Ramos (cell line): ENCODE results near the gene ATP8B4.
"Not testable (repeated sequence)": the region's sequence is repeated elsewhere in the genome, so short reads cannot be mapped to it uniquely, and the experiment has no call there.

Experiments
- in situ Hi-C: fragments of 300-500 bp; cut with MboI; formaldehyde crosslinking; loops from one replicate; pipeline ENCODE4 v1.14.3; 2022; ENCODE audit warnings: low sequenced_read_pairs; ENCODE audit not compliant: unreplicated experiment

ATP8B4 gene

DNA sequence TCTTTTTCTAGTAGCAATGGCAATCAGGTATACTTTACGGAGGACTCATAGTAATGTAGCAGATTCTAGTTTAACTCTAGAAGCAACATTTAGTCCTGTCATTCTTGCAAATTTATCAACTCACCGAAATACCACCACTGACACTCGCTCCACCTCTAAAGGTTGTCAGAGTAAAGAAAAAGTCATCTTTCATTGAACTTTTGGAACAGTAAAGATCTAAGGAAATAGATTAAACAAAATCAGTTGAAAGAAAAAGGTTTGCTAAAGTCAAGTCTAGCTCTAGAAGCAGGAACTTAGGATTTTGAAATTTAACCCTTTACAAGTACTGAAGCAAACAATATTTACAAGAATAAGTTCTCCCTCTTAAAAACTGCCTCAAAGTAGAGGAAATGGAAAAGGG is 8.7 kb downstream of the ATP8B4 start:
- in situ Hi-C loops, result no loop called here

DNA sequence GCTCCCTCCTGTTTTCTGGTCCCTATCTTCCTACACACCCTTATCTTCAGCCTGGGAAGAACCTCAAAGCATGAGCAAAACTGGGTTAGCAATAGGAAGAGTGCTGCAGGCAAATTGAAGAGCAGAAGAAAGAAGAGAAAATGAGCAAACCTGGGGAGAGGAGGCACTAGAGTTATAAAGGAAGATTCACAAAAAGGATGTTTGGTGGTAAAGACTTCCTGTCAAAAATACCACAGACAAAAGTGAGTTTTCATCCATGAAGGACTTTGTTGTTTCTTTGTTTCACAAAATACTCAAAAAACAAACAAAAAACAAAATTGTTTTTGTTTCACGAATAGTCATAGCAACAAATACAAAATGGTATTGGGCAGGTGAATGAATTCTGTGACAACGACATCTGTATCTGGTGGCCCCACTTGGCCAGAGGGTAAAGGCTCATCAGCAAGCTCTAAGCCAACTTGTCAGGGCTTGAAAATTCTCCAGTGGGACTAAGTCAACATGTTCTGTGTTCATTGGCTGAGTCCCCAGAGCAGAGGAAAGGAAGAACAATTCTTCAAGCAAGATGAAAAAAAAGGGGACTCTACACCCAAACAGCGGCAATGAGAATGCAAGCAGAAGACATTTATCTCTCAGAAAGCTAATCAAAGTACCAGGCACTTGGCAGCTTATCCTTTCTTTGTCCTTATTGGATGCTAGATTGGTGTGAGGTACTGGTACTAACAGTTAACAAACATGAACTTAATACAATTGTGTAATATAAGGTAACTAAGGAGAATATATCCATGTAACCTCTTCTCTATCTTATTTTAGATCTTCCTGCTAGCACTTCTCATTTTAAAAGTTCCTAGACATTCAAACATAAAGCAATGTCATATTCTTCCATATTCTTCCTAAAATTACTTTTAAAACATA is 9.7 kb downstream of the ATP8B4 start:
- in situ Hi-C loops, result no loop called here

DNA sequence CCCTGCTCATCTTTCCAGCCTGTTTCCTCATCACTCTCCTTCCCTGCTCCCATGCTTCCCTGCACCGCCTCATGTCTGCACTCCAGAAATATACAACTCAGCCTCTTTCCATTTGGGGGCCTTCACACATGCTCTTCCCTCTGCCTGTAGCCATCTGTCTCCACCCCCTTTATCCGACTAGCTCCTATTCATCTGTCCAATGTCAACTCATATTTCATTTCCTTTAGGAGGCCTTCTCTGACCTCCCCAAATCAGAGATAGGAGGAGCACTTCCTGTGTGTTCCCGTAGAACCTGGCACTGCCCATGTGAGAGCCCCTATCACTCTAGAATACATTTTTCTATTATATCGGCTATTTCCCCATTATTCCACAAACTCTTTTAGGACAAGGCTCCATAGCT is 10.6 kb downstream of the ATP8B4 start:
- in situ Hi-C loops, result no loop called here

DNA sequence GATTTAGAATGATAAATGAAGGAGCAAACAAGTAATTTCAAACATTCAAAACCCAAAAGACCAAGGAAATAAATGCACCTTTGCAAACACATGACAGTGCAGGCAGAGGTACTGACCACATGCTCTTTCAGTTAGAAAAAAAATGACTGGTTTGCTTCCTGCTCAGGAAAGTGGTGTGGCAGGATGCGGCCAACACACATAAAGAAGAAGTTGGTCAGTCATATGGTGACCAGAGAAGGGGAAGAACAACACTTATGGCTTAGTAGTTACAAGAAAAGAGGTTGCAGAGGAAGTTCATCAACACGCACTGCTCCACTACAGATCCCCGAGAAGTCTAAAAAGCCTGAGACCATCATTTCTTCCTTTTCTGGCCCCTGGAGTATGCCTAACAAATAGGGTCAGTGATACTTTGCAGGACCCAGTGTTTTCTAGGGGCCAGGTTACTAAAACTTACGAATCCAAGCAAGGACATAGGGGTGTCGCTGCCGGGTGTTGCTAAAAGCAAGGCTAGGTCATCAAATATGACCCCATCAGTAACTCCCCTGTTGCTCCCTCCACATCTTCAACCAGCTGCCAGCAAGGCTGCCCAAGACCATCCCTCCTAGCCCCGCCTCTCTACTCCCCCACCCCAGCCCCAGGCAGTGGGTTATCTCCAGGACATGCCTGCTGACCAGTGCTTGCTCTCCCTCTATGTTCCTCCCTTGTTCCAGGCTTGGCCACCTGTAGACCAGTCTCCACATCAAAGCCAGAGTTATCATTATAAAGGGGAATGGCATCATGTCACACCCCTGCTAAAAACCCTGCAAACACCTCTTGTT is 11.2 kb downstream of the ATP8B4 start:
- in situ Hi-C loops, result no loop called here

DNA sequence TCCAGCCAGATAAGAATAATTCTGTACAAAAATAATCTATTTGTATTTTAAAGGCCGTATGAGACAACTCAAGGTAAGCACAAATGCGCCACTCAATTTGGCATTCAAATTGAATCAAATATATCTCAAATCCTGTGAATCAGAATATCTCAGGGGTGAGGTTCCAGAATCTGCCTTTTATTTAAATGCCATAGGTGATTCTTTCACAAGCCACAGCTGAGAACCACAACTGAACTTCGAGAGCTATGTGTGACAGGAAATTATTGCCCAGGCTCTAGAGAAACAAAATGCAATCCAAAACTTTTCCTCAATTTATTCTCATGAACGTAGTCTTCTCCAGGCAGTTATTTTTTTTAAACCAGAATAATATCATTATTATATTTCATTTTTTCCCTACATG is 11.9 kb downstream of the ATP8B4 start:
- in situ Hi-C loops, result no loop called here

DNA sequence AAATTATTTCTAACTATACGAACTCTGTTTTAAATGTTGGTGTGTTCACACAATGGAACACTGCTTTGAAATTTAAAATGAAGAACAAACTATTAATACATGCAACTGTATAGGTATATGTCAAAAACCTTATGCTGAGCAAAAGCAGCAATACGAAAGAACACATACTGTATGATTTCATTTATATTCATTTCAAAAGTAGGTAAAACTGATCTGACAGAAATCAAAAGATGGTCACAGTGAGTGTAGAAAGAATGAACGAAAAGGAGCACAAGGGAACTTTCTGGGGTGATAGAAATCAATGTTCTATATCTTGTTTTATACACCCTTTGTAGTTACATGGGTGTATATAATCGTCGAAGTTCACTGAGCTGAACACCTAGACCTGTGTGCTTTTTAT is 12.6 kb downstream of the ATP8B4 start:
- in situ Hi-C loops, result no loop called here

DNA sequence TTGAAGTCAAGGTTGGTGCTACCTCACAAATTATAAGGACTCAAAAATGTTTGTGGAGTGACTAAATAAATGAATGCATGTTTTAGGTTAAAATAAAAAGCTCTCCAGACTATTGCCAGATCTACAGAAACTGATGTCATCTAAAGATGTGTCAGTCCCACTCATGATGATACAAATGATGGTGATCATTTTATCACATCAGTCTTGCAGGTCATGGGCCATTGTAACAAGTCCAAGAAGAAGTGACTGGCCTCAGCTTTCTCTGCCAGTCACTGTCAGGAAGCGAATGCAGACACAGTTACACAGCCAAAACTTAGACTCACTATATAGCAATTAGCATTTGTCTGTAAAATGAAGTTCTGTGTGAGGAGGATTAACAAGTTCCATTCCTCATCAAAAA is 18.5 kb downstream of the ATP8B4 start:
- in situ Hi-C loops, result no loop called here

DNA sequence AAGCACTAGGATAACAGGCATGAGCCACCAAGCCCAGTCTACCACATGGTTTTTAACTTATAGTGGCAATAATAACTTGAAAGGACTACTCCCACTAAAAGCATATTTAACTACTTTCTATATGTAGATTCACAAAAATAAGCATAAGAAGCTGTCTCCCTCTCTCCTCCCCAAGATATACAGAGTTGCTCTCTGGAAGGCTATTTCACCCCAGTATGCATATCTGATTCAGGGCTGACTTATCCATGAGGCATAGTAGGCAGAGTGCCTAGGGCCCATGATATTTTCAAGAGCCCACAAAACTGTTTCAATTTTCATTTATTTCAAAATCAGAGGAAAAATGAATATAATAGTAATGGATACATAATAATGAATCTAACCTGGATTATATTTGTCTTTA is 20.5 kb downstream of the ATP8B4 start:
- in situ Hi-C loops, result no loop called here

DNA sequence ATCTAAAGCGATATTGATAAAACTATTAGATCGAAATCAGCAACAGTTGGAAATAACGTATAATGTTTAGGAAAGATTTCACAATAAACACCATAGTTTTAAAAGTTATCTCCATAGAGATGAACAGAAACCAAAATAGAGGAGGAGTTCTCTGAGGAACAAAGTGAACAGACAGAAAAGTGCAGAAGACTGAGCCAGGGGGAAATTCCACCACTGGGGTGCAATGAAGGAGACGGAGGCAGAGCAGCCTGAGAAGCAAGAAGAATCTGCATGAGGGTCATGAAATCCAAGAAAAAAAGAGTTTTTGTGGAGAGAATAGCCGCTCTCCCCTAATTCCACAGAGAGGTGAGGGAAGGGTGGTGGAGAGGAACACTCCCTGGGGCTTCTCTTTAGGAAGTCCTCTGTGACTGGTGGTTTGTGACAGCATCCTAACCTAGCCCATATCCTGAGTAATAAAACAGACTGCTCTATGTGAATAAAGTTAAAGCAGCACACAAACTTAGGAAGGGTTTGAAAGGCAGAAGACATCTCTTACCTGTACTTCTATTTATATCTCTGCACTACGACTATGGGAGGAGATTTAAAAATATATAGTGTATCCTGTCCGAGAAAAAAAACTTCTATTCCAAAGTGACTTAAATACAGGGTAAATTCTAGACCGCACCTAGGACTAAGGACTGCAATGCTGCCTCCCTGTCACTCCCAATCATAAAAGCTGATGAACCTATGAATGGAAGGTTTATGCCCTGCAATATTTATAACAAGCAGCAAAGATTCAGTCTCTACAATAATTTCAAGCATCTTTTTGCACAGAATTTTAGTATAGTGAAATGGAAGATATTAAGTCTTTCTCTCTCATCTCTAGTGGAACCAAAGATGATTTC is 22.9 kb downstream of the ATP8B4 start:
- in situ Hi-C loops, result no loop called here

DNA sequence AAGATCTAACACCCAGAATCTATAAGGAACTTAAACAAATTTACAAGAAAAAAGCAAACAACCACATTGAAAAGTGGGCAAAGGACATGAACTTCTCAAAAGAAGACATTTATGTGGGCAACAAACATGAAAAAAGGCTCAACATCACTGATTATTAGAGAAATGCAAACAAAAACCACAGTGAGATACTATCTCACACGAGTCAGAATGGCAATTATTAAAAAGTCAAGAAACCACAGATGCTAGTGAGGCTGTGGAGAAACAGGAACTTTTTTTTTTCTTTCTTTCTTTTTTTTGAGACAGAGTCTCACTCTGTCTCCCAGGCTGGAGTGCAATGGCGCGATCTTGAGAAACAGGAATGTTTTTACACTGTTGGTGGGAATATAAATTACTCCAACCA is 29.6 kb downstream of the ATP8B4 start:
- in situ Hi-C loops, result not testable (repeated sequence)

DNA sequence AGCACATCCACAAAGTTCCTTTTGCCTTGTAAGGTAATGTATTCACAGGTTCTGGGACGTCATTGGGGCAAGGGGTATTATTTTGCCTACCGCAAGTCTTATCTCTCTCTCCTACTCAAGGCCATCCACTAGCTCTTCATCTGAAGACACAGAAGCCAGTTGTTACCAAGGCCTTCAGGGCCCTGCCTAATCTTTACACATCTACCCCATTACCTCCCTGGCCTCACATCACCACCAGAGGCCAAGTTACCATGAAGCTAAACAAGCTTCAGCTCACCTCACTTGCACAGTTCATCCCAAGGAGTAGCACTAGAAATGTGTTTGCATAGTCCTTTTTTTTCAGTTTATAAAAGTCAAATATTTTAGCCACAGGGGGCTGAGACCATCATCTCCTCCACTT is 34.1 kb downstream of the ATP8B4 start:
- in situ Hi-C loops, result no loop called here

DNA sequence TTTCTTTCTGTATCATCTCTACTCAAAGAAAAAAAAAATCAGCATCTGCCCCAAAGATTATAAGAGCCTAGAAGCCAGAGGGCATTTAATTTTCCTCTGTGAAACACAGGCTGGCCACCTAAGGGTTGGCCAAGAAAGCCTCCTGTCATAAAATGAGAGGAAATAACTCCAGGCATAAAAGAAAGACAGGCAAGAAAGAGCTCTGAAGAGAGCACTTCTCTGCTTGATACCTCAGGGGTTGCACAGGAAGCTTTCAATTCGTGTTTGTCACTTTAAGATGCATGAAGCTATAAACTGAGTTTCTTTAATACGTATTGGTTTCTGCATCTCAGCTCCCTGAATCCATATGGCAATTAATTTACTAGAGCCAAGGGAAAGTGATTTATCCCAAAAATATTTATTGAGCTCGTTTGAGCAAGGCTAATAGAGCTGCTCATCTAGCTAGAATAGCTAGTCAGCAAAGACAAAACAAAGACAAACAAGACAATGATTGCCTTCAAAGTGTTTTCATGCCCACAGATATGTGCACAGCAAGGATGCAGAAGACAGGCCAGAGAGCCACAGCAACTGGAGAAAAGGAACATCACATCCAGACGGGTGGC is 35.5 kb downstream of the ATP8B4 start:
- in situ Hi-C loops, result no loop called here

DNA sequence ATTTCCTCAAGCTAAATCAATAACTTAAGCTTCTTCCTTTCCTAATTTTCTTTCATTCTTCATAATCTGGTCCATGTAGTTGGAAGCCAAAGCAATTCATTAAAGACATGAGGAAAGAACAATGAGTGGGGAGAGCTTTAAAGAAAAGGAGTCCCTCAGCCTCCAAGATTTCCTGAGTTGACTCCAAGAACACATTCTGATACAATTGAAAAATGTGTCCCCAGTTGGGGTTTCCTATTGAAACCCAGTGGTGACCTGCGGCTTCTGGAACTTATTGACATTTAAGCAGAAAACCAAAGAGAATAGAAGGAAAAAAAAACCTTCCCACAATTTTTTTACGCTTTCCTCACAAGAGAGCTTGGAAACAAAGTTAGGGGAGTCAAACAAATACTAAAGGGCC is 37.0 kb downstream of the ATP8B4 start:
- in situ Hi-C loops, result no loop called here

DNA sequence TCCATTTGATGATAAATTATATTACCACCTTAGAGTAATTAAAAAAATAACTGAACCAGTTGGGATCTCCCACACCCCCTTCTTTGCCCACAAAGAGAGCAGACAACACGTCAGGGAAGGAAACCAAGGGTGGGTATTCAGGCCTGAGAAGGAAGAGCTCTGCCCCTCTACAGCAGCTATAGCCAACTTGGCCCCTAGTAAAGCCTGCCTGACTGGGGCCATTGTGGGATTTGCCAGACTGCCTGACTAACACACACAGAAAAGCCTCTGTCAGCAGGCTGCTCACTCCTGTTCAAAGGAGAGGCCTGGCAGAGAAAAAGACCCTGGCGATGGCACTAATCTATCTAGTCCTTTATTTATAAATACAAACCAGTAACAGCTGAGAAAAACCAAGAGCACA is 41.4 kb downstream of the ATP8B4 start:
- in situ Hi-C loops, result no loop called here

DNA sequence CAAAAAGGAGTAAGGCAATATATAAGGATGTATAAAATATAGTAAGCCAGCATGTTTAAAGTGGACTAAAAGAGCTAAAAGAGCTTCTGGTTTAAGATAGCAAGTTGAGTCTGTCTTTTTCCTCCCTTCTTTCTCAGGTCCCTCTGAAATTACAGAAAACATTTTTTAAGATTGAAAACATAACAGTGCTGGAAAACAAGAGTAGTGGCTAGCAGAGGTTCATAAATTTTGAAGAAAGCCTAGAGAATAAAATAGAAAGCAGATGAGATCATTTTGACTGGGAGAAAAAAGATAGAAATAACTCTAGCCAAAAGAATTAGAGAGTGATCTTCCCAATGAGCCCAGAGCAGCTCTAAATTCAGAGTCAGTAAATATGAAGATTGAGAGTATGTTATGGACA is 41.9 kb downstream of the ATP8B4 start:
- in situ Hi-C loops, result no loop called here

DNA sequence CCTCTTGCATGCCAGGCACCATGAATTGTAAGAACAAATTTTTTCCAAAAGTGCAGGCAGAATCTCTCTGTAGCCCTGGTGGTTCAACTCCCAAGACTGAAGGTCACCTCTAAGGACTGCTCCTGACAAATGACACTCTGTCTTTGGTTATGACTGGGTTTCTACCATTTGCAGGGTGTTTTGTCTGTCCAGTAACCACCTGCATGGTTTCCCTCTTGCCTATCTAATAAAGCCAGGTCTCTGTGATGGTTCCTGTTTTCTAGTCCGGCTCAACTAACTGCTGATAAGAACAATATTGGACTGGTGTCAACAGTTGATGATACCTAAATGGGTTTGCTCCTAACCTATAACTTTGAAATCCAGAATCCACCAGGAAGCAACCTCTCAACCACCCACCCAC is 43.7 kb downstream of the ATP8B4 start:
- in situ Hi-C loops, result no loop called here

DNA sequence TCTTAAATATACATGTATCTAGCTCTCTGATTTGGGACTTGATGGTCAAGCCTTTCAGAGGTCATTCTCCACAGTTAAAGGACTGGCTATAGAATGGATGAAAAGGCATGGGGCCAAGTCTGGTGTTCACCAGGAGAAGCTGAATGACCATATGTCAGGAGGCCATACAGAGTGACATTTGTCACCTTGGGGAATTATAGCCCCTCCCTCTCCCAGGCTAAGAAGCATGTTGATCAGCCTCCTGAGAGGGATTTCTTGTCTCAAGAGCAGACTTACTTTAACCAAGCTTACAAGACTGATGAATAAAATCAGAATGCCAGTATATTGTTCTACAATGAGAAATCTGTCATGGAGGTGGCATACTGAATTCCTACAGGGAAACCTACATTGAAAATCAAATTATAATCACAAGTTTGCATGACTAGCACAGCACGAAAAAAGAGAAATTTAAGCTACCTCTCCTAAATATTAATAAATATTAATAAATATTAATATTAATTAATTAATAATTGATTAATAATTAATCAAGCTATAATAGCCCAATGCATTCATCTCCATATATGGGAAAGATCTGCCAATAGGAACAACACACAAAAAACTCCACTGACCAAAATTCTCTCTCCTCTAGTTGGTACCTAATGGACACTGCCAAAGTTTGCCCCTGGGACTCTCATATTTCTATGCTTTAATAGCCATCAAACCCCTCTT is 47.3 kb downstream of the ATP8B4 start:
- in situ Hi-C loops, result no loop called here

DNA sequence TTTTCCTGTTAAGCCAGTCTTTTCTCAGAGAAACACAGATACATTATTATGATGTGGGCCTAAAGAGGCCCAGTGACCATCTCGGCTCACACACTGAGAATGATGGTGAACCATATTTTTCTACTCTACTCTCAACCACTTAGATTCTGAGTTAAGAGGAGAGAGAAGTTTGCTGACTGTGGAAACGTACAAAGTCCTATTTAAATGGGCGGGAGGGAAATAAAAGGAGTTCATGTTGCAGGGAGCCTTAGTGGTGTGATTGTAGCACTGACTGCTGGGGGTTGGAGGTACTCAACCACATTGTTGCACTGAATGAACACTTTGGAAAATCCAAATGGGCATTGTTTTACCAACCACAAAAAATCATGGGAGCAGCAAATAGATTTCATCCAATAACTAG is 51.0 kb downstream of the ATP8B4 start:
- in situ Hi-C loops, result no loop called here

DNA sequence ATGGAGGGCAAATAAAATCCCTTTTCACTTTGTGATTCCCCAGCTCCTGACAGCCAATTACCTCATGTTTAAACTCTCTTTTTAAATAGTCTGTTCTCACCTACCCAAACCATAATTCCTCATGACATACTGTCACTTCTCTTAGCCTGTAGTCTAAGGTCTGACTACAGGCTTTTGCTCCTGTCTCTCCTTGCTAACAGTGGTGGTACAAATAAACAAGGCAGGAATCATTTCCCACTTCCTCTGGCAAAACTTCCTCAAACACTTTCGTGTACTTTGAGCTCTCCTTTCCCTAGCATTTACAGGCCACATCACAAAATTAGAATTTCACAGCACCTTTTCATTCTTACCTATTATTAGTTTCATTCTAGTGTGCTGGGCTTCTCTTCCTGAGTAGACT is 51.8 kb downstream of the ATP8B4 start:
- in situ Hi-C loops, result no loop called here

DNA sequence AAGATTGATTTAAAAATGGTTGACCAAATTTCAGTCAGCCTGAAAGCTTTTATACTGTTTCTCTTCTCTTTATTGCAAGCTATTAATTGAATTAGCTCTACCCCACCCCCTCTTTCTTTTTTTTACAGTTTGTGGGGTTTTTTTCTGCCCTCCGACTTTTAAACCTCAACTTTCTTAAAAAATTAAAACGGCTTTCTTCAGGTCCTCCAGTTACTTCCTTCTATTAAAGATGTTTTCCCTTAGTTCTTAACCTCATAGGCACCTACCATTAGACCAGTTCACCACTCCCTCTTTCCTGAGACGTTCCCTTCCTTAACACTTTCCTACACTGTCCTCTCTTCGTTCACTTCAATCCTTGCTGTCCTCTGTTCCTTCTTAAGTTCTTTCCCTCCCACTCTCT is 52.4 kb downstream of the ATP8B4 start:
- in situ Hi-C loops, result no loop called here
